Liver (tissue), 9 donors: ENCODE measurements around the gene KAZN. TPM values are rescaled to one million over a fixed set of nuclear protein-coding genes. Genes with fewer than 3 reads are reported as not detected.

Experiments
- DNase-seq: peaks from one replicate; pipeline ENCODE4 v3.0.0-alpha.2; 2017; ENCODE audit warnings: low spot score
- H3K27ac ChIP-seq, 2 donors: one replicate each; pipeline ENCODE4 v1.7.0; 2013; ENCODE audit warnings: inconsistent platforms in 2 of 2, low read length in 2 of 2, control low read depth in 1 of 2, low read depth in 1 of 2, mild to moderate bottlenecking in 1 of 2
- H3K27me3 ChIP-seq, 4 donors: one replicate each; pipeline versions ENCODE4 v1.6.1 to v1.7.0; 2013; ENCODE audit warnings: low read length in 3 of 4, inconsistent platforms in 1 of 4, mild to moderate bottlenecking in 1 of 4, moderate library complexity in 1 of 4; ENCODE audit not compliant: control insufficient read depth in 4 of 4, insufficient read depth in 4 of 4
- H3K36me3 ChIP-seq, 4 donors: one replicate each; pipeline versions ENCODE4 v1.6.1 to v1.7.0; 2013; ENCODE audit warnings: low read length in 3 of 4, mild to moderate bottlenecking in 3 of 4, low read depth in 1 of 4, moderate library complexity in 1 of 4; ENCODE audit not compliant: control insufficient read depth in 4 of 4, insufficient read depth in 3 of 4
- H3K4me1 ChIP-seq, 4 donors: one replicate each; pipeline versions ENCODE4 v1.6.1 to v1.7.0; 2013; ENCODE audit warnings: low read length in 3 of 4, mild to moderate bottlenecking in 3 of 4, moderate library complexity in 1 of 4; ENCODE audit not compliant: control insufficient read depth in 4 of 4, insufficient read depth in 4 of 4
- H3K4me3 ChIP-seq, 3 donors: one replicate each; pipeline versions ENCODE4 v1.6.1 to v1.7.0; 2013; ENCODE audit warnings: low read length in 3 of 3, control low read depth in 1 of 3, low read depth in 1 of 3, mild to moderate bottlenecking in 1 of 3
- H3K9ac ChIP-seq, 2 donors: one replicate each; pipeline ENCODE4 v1.7.0; 2013; ENCODE audit warnings: low read length in 2 of 2, mild to moderate bottlenecking in 2 of 2, moderate library complexity in 2 of 2, control low read depth in 1 of 2, low read depth in 1 of 2
- H3K9me3 ChIP-seq, 4 donors: one replicate each; pipeline versions ENCODE4 v1.6.1 to v1.7.0; 2013; ENCODE audit warnings: low read length in 3 of 4; ENCODE audit not compliant: control insufficient read depth in 4 of 4
- GABPA ChIP-seq, 2 donors: IDR thresholded peaks in 1 of 2; conservative IDR thresholded peaks in 1 of 2; 2 replicates each; pipeline ENCODE4 v1.6.1; 2016; ENCODE audit warnings: antibody characterized with exemption in 2 of 2, mild to moderate bottlenecking in 1 of 2, moderate library complexity in 1 of 2
- HNF4A ChIP-seq, 2 donors: conservative IDR thresholded peaks; 2 replicates each; pipeline ENCODE4 v1.6.1; 2016; ENCODE audit warnings: antibody characterized with exemption in 2 of 2, mild to moderate bottlenecking in 2 of 2
- JUND ChIP-seq, 2 donors: IDR thresholded peaks; 2 replicates each; pipeline ENCODE4 v1.6.1; 2016; ENCODE audit warnings: antibody characterized with exemption in 2 of 2
- NR2F2 ChIP-seq: IDR thresholded peaks from 2 replicates; pipeline ENCODE4 v1.6.1; 2016; ENCODE audit warnings: antibody characterized with exemption
- RAD21 ChIP-seq, 2 donors: IDR thresholded peaks; 2 replicates each; pipeline ENCODE4 v1.6.1; 2016; ENCODE audit warnings: antibody characterized with exemption in 2 of 2, mild to moderate bottlenecking in 2 of 2
- RXRA ChIP-seq, 2 donors: IDR thresholded peaks; 2 replicates each; pipeline ENCODE4 v1.6.1; 2017 to 2018; ENCODE audit warnings: antibody characterized with exemption in 2 of 2, mild to moderate bottlenecking in 1 of 2
- SP1 ChIP-seq: IDR thresholded peaks from 2 replicates; pipeline ENCODE4 v1.6.1; 2018; ENCODE audit warnings: antibody characterized with exemption, mild to moderate bottlenecking
- TAF1 ChIP-seq: conservative IDR thresholded peaks from 2 replicates; pipeline ENCODE4 v1.6.1; 2016; ENCODE audit warnings: antibody characterized with exemption, mild to moderate bottlenecking
- YY1 ChIP-seq: IDR thresholded peaks from 2 replicates; pipeline ENCODE4 v1.6.1; 2016; ENCODE audit warnings: antibody characterized with exemption, mild to moderate bottlenecking
- WGBS: extraction: QIAGEN DNeasy Blood & Tissue Kit; methylation state at CpG from one replicate; pipeline ENCODE4 v1.1.7; 2013; 5-methylcytosine and 5-hydroxymethylcytosine counted together
- polyA plus RNA-seq, 2 donors: library from polyadenylated mRNA; stranded (reverse) in 1 of 2; unstranded in 1 of 2; fragments of 200-250 nt in 1 of 2; fragments of >200 nt in 1 of 2; fragmentation: Nextera tagmentation in 1 of 2; extraction: Ambion mirVana in 1 of 2; gene quantifications; one replicate each; pipeline versions ENCODE4 v1.2.1 to v1.2.3, GENCODE V29; 2013 to 2015
- total RNA-seq, 2 donors: library from RNA; depleted of rRNA; stranded (reverse); fragments of >200 nt; gene quantifications; one replicate each; pipeline ENCODE4 v1.2.3, GENCODE V29; 2014
- TF ChIP-seq, protein P1 (sequence below): IDR thresholded peaks from 2 replicates; pipeline ENCODE4 v1.6.1; 2016; ENCODE audit warnings: antibody characterized with exemption
- TF ChIP-seq, protein P2 (sequence below): IDR thresholded peaks from 2 replicates; pipeline ENCODE4 v1.6.1; 2016; ENCODE audit warnings: antibody characterized with exemption
- TF ChIP-seq, protein P3 (sequence below): IDR thresholded peaks from 2 replicates; pipeline ENCODE4 v1.6.1; 2016; ENCODE audit warnings: antibody characterized with exemption, mild to moderate bottlenecking
- donor health status: healthy.
- donor health status: healthy.
- donor health status: healthy.
- donor health status: healthy.
- donor health status: healthy.

KAZN gene
- total RNA-seq = 1 to 10 TPM; 1.9 to 6.9 TPM
- 1 to 10 TPM; 2.2 to 2.6 TPM for polyA plus RNA-seq

DNA sequence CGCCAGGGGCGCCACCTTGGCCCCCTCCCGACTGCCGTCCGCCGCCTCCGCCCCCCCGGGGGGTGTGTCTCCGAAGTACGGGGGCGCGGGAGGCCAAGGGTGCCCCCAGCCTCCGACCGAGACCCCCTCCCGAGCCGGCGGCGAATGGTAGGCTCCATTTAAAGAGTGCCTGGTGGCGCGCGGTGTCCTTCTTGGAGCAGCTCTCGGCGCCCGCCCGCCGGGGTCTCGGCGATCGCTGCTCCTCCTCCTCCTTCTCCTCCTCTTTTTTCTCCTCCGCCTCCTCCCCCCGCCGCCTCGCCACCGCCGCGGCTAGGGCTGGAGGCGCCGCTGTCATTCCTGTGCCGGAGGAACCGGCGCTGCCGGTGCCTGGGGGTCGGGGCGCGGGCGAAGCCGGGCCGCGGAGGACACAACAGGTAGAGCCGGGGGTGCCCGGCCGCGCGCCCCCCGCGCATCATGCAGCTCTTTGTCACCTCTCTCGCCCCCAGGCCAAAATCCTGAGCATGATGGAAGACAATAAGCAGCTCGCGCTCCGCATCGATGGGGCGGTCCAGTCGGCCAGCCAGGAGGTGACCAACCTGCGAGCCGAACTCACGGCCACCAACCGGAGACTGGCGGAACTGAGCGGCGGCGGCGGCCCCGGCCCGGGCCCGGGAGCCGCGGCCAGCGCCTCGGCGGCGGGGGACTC lies at the start of gene KAZN:
Gene KAZN (plus strand): TSS at position 188 of the 685 bp plus-strand sequence.
- 2% methylated on average over 81 of the region's 81 CpGs for WGBS
- TF ChIP-seq HNF4A (conservative IDR thresholded peaks at IDR 0.05) (no peak), RXRA (IDR thresholded peaks at IDR 0.05) (no peak)
- Histone ChIP-seq H3K9me3 (no peaks in the 10 kb centered on the region), H3K4me1 (peaks cover 0 to 10% (median 3%) of the 10 kb centered on the region in 4 donors), H3K36me3 (no peaks in the 10 kb centered on the region), H3K27me3 (peaks cover 0 to 19% (median 4%) of the 10 kb centered on the region in 4 donors), H3K4me3 (peak within 1 kb of the TSS in 1 of 3 donors; percentile 14), H3K27ac (no peak within 1 kb of the TSS), H3K9ac (no peak within 1 kb of the TSS)
- DNase-seq = no peak

DNA sequence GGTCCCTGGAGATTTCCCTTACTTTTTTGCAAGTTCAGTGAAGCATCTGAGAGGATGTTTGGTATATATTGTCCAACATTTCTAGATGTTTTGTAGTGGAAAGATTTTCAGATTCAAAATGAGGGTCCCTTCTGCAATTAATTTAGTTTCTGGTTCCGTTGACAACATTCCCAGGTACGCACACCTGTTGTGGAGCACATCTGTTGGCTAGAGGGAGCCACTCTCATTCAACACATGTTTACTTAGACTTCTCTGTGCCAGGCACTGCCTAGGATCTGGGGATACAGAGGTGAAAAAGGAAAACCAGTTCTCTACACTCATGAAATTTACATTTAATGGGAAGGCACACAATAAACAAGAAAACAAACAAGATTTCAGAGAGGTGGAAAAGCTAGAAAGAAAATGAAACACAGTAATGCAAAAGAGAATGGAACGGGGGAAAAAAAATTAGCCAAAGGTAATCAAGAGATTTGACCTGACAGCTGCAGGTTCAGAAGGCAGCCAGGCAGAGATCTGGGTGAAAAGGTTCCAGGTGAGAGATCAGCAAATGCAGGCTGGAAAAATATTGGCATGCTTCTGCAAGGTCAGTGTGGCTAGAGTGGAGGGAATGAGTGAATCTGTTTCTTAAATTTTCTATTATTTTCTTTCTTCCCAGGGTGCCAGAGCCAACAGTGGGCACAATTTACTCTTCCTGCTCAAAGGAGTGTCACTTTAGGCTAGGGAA lies 48.4 kb upstream of the KAZN start:
- Histone ChIP-seq H3K4me1 (no peaks in the 10 kb centered on the region), H3K9me3 (peaks cover 0 to 5% (median 2%) of the 10 kb centered on the region in 4 donors), H3K4me3 (no peak overlapping the region), H3K36me3 (no peaks in the 10 kb centered on the region), H3K27ac (no peak overlapping the region), H3K27me3 (peaks cover 0 to 6% (median 0%) of the 10 kb centered on the region in 4 donors), H3K9ac (no peak overlapping the region)
- no peak for DNase-seq
- TF ChIP-seq, protein P1, sequence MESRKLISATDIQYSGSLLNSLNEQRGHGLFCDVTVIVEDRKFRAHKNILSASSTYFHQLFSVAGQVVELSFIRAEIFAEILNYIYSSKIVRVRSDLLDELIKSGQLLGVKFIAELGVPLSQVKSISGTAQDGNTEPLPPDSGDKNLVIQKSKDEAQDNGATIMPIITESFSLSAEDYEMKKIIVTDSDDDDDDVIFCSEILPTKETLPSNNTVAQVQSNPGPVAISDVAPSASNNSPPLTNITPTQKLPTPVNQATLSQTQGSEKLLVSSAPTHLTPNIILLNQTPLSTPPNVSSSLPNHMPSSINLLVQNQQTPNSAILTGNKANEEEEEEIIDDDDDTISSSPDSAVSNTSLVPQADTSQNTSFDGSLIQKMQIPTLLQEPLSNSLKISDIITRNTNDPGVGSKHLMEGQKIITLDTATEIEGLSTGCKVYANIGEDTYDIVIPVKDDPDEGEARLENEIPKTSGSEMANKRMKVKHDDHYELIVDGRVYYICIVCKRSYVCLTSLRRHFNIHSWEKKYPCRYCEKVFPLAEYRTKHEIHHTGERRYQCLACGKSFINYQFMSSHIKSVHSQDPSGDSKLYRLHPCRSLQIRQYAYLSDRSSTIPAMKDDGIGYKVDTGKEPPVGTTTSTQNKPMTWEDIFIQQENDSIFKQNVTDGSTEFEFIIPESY = no peak
- TF ChIP-seq YY1 = no peak
- TF ChIP-seq, protein P2, sequence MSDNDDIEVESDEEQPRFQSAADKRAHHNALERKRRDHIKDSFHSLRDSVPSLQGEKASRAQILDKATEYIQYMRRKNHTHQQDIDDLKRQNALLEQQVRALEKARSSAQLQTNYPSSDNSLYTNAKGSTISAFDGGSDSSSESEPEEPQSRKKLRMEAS = no peak
- no peak for TF ChIP-seq RXRA (IDR thresholded peaks at IDR 0.05)
- no peak for TF ChIP-seq TAF1
- TF ChIP-seq HNF4A (conservative IDR thresholded peaks at IDR 0.05) = no peak
- TF ChIP-seq NR2F2 = no peak
- no peak for TF ChIP-seq JUND (IDR thresholded peaks at IDR 0.05)
- TF ChIP-seq SP1 = no peak
- no peak for TF ChIP-seq RAD21 (IDR thresholded peaks at IDR 0.05)
- no peak for TF ChIP-seq GABPA (IDR thresholded peaks at IDR 0.05 in 1 of 2, conservative IDR thresholded peaks at IDR 0.05 in 1 of 2)
- TF ChIP-seq, protein P3, sequence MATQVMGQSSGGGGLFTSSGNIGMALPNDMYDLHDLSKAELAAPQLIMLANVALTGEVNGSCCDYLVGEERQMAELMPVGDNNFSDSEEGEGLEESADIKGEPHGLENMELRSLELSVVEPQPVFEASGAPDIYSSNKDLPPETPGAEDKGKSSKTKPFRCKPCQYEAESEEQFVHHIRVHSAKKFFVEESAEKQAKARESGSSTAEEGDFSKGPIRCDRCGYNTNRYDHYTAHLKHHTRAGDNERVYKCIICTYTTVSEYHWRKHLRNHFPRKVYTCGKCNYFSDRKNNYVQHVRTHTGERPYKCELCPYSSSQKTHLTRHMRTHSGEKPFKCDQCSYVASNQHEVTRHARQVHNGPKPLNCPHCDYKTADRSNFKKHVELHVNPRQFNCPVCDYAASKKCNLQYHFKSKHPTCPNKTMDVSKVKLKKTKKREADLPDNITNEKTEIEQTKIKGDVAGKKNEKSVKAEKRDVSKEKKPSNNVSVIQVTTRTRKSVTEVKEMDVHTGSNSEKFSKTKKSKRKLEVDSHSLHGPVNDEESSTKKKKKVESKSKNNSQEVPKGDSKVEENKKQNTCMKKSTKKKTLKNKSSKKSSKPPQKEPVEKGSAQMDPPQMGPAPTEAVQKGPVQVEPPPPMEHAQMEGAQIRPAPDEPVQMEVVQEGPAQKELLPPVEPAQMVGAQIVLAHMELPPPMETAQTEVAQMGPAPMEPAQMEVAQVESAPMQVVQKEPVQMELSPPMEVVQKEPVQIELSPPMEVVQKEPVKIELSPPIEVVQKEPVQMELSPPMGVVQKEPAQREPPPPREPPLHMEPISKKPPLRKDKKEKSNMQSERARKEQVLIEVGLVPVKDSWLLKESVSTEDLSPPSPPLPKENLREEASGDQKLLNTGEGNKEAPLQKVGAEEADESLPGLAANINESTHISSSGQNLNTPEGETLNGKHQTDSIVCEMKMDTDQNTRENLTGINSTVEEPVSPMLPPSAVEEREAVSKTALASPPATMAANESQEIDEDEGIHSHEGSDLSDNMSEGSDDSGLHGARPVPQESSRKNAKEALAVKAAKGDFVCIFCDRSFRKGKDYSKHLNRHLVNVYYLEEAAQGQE = no peak
- WGBS = 51% methylated on average over 3 of the region's 3 CpGs
